PC-3 (cell line): ENCODE measurements around the gene ZNF692. TPM values are rescaled to one million over a fixed set of nuclear protein-coding genes. Genes with fewer than 3 reads are reported as not detected.

Source experiments
- ATAC-seq: fragments of 200-7000 bp; cut with Tn5 transposase; 2 replicates; pipeline ENCODE4 v1.9.1; 2020; ENCODE audit warnings: mild to moderate bottlenecking, moderate library complexity
- BruUV-seq: library from RNA; stranded (reverse); fragments of 400-500 nt; replicated peaks from 2 replicates; lab custom pipeline; 2021; lab: Mats Ljungman, UMichigan
- CTCF ChIA-PET: fragments of 300-600 bp; sonication (Branson Sonifier 250); formaldehyde crosslinking; loops from one replicate; lab custom pipeline; 2022; ENCODE audit warnings: antibody characterized with exemption; lab: Charles Lee
- POLR2A ChIA-PET: fragments of 300-600 bp; sonication (Branson Sonifier 250); formaldehyde crosslinking; loops from one replicate; lab custom pipeline; 2022; ENCODE audit warnings: antibody characterized with exemption; ENCODE audit not compliant: unreplicated experiment; lab: Charles Lee
- DNase-seq: peaks from one replicate; pipeline ENCODE4 v3.0.0-alpha.2; 2015
- H2AFZ ChIP-seq: fragments of 300-600 bp; sonication (generic); 2 replicates; pipeline ENCODE4 v1.6.0; 2016; ENCODE audit warnings: antibody characterized with exemption, low read length
- H3F3A ChIP-seq: fragments of 300-600 bp; sonication (generic); one replicate; pipeline ENCODE4 v1.6.0; 2017; ENCODE audit warnings: antibody characterized with exemption, low read length, control low read depth, mild to moderate bottlenecking; ENCODE audit not compliant: unreplicated experiment
- H3K27ac ChIP-seq: fragments of 300-600 bp; sonication (generic); 2 replicates; pipeline ENCODE4 v1.5.1; 2016; ENCODE audit warnings: mild to moderate bottlenecking, low read length
- H3K27me3 ChIP-seq: fragments of 300-600 bp; sonication (generic); 2 replicates; pipeline ENCODE4 v1.6.1; 2016; ENCODE audit warnings: low read length, mixed read lengths
- H3K36me3 ChIP-seq: fragments of 300-600 bp; sonication (generic); 2 replicates; pipeline ENCODE4 v1.6.1; 2016; ENCODE audit warnings: low read depth, mixed run types, low read length, mixed read lengths
- H3K4me1 ChIP-seq: fragments of 300-600 bp; sonication (generic); 2 replicates; pipeline ENCODE4 v1.5.1; 2016; ENCODE audit warnings: low read length; ENCODE audit not compliant: insufficient read depth
- H3K4me2 ChIP-seq: fragments of 300-600 bp; sonication (generic); 2 replicates; pipeline ENCODE4 v1.6.0; 2016; ENCODE audit warnings: low read length
- H3K4me3 ChIP-seq: fragments of 300-600 bp; sonication (generic); 2 replicates; pipeline ENCODE4 v1.5.1; 2016; ENCODE audit warnings: mild to moderate bottlenecking, low read length, mixed read lengths
- H3K79me2 ChIP-seq: fragments of 300-600 bp; sonication (generic); 2 replicates; pipeline ENCODE4 v1.6.1; 2017; ENCODE audit warnings: low read length, mixed read lengths
- H3K9ac ChIP-seq: fragments of 300-600 bp; sonication (generic); 2 replicates; pipeline ENCODE4 v1.6.0; 2016; ENCODE audit warnings: mild to moderate bottlenecking, low read length
- H3K9me2 ChIP-seq: fragments of 300-600 bp; sonication (generic); replicated peaks from 2 replicates; pipeline ENCODE4 v1.6.1; 2016; ENCODE audit warnings: mixed run types, low read length, mixed read lengths
- H3K9me3 ChIP-seq: fragments of 300-600 bp; sonication (generic); 2 replicates; pipeline ENCODE4 v1.6.1; 2016; ENCODE audit warnings: low read length, mixed read lengths
- H4K20me1 ChIP-seq: fragments of 300-600 bp; sonication (generic); 2 replicates; pipeline ENCODE4 v1.6.1; 2016; ENCODE audit warnings: low read length, mixed read lengths
- CTCF ChIP-seq: fragments of 300-600 bp; sonication (generic); conservative IDR thresholded peaks from 2 replicates; pipeline ENCODE4 v1.5.1; 2017; ENCODE audit warnings: antibody characterized with exemption, low read depth, mild to moderate bottlenecking, low read length
- EZH2 ChIP-seq: fragments of 300-600 bp; sonication (generic); IDR thresholded peaks from one replicate; pipeline ENCODE4 v1.6.1; 2017; ENCODE audit warnings: antibody characterized with exemption, mild to moderate bottlenecking, low read length; ENCODE audit not compliant: unreplicated experiment
- EZH2phosphoT487 ChIP-seq: fragments of 300-600 bp; sonication (generic); IDR thresholded peaks from 2 replicates; pipeline ENCODE4 v1.6.1; 2018; ENCODE audit warnings: mild to moderate bottlenecking, antibody characterized with exemption, low read length, borderline replicate concordance
- intact Hi-C: fragments of 100-400 bp; cut with micrococcal nuclease; formaldehyde crosslinking; loops from 2 replicates; pipeline ENCODE4 v1.9.0; 2023
- total RNA-seq: library from RNA; depleted of rRNA; stranded (reverse); fragments of >200 nt; gene quantifications from 2 replicates; pipeline ENCODE4 v1.2.3, GENCODE V29; 2014

The ZNF692 gene
- total RNA-seq, 1 experiment from 2014 or later = 85.4 TPM

GRCh38 chr1:248858096-248858890, 592 bp downstream of the ZNF692 start:
- Histone ChIP-seq H3K9me3 (no peaks in the 10 kb centered on the region), H3K4me2 (peak overlapping the region; percentile 89), H3K4me3 (peak overlapping the region; percentile 75), H3K9ac (peak overlapping the region; percentile 88), H3K4me1 (peaks cover 34% of the 10 kb centered on the region), H3K27ac (peak overlapping the region; percentile 58), H4K20me1 (no peaks in the 10 kb centered on the region), H3F3A (no peaks in the 10 kb centered on the region), H3K27me3 (no peaks in the 10 kb centered on the region), H3K9me2 (no peaks in the 10 kb centered on the region), H3K36me3 (peaks cover 23% of the 10 kb centered on the region), H2AFZ (peak overlapping the region; percentile 91), H3K79me2 (peaks cover 31% of the 10 kb centered on the region)
- ChIA-PET POLR2A (interaction anchor here (0.6 to 1.0 kb wide), 3 partner anchors 10 to 1001 kb away, joined by 4 read pairs; partner anchors contain the start of genes TRIM58 and ZNF672), CTCF (interaction anchor here (0.8 to 1.5 kb wide), 3 partner anchors 15 to 33 kb away, joined by 3 to 12 read pairs (median 6); no protein-coding TSS in a partner anchor)
- intact Hi-C loops = loop anchor here (1.0 kb wide), 2 partner anchors 20 to 32 kb away; partner anchors contain the start of gene ZNF672
- DNase-seq (peak; percentile 91), ATAC-seq (peak; percentile 54)
- TSS peak; percentile 54 for BruUV-seq
- peak; percentile 70 for TF ChIP-seq CTCF
- no peak for TF ChIP-seq EZH2

GRCh38 chr1:248857749-248858095, 1.2 kb downstream of the ZNF692 start:
- POLR2A ChIA-PET = no interaction called here
- intact Hi-C loops = loop anchor here (1.0 kb wide), 2 partner anchors 19 to 31 kb away; partner anchors contain the start of gene ZNF672

More at GRCh38 chr1:248857749-248858095, 1.2 kb downstream of the ZNF692 start:
- Histone ChIP-seq H3K27ac (peak overlapping the region; percentile 58), H3K4me2 (peak overlapping the region; percentile 89), H3K4me1 (peaks cover 32% of the 10 kb centered on the region), H3K27me3 (no peaks in the 10 kb centered on the region), H3K4me3 (peak overlapping the region; percentile 75), H2AFZ (peak overlapping the region; percentile 91), H4K20me1 (no peaks in the 10 kb centered on the region), H3K79me2 (peaks cover 31% of the 10 kb centered on the region), H3K9me3 (no peaks in the 10 kb centered on the region), H3K9me2 (no peaks in the 10 kb centered on the region), H3K9ac (peak overlapping the region; percentile 88), H3K36me3 (peaks cover 28% of the 10 kb centered on the region), H3F3A (no peaks in the 10 kb centered on the region)
- CTCF ChIA-PET = interaction anchor here (1.5 kb wide), 1 partner anchor 15 kb away, joined by 6 read pairs; no protein-coding TSS in a partner anchor
- peak; percentile 3 for ATAC-seq
- no TSS peak for BruUV-seq
- no peak for DNase-seq
- TF ChIP-seq CTCF = no peak
- no peak for TF ChIP-seq EZH2
- no peak for TF ChIP-seq EZH2phosphoT487
